Ascending aorta (tissue), 2 donors: Measurements from ENCODE around the gene TBC1D14. TPM values are rescaled to one million over a fixed set of nuclear protein-coding genes. Genes with fewer than 3 reads are reported as not detected.

Experiments used
- DNase-seq, 2 donors: peaks; one replicate each; pipeline ENCODE4 v3.0.0-alpha.2; 2019; ENCODE audit warnings: low spot score in 2 of 2
- H3K27ac ChIP-seq, 2 donors: fragments of 200-600 bp; sonication (generic); one replicate each; pipeline ENCODE4 v1.5.1; 2016 to 2017; ENCODE audit warnings: mild to moderate bottlenecking in 1 of 2
- H3K27me3 ChIP-seq: fragments of 200-600 bp; sonication (generic); one replicate; pipeline ENCODE4 v1.5.1; 2017
- H3K36me3 ChIP-seq, 2 donors: fragments of 200-600 bp; sonication (generic); one replicate each; pipeline ENCODE4 v1.5.1; 2016
- H3K4me1 ChIP-seq, 2 donors: fragments of 200-600 bp; sonication (generic); one replicate each; pipeline ENCODE4 v1.5.1; 2016 to 2017; ENCODE audit warnings: mild to moderate bottlenecking in 1 of 2
- H3K4me3 ChIP-seq, 2 donors: fragments of 200-600 bp; sonication (generic); one replicate each; pipeline ENCODE4 v1.5.1; 2016 to 2017; ENCODE audit warnings: mild to moderate bottlenecking in 1 of 2
- H3K9me3 ChIP-seq, 2 donors: fragments of 200-600 bp; sonication (generic); one replicate each; pipeline ENCODE4 v1.5.1; 2016
- CTCF ChIP-seq, 3 experiments: fragments of 200-600 bp in 2 of 3; fragments of 450-650 bp in 1 of 3; sonication (generic) in 2 of 3; IDR thresholded peaks; one replicate each; pipeline ENCODE4 v1.5.1; 2016 to 2019; ENCODE audit warnings: antibody characterized with exemption in 3 of 3, mild to moderate bottlenecking in 1 of 3, moderate library complexity in 1 of 3
- intact Hi-C: fragments of 100-400 bp; cut with DNase I; formaldehyde crosslinking; loops from one replicate; pipeline ENCODE4 v1.15.1; 2023
- total RNA-seq: library from RNA; depleted of rRNA; stranded (reverse); fragments of >200 nt; gene quantifications from one replicate; pipeline ENCODE4 v1.1.0, GENCODE V29; 2016

TBC1D14 gene
- total RNA-seq, 1 donor from 2014 or later: 26.4 TPM

DNA sequence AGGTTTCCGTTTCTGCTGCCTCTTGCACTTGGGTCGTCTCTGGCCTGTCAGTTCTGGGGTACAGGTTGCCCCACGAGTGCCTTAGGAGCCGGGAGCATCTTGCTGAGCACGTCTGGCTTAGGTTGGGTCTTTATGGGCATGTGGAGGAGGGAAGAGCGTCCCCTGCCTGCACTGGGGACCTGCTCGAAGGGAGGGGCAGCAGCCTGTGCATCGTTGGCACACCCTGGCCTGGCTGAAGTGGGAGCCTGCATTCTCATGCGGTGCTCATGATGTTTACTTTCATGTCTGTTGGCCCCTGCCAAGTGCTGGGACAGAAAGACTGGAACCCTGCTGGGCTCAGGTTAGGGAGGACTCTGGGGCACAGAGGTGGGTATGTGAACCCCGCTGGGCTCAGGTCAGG lies 109.7 kb downstream of the TBC1D14 start:
- no peaks in the 10 kb centered on the region for H3K27me3 ChIP-seq
- no peak overlapping the region for H3K27ac ChIP-seq
- no peaks in the 10 kb centered on the region for H3K4me1 ChIP-seq
- intact Hi-C loops: no loop called here
- H3K36me3 ChIP-seq: peaks cover 55 to 76% of the 10 kb centered on the region in 2 donors
- TF ChIP-seq CTCF (IDR thresholded peaks at IDR 0.05): no peak
- no peaks in the 10 kb centered on the region for H3K9me3 ChIP-seq
- no peak overlapping the region for H3K4me3 ChIP-seq
- no peak for DNase-seq

GRCh38 chr4:7020290-7020689 lies 110.7 kb downstream of the TBC1D14 start:
- Histone ChIP-seq H3K27ac (no peak overlapping the region), H3K4me1 (no peaks in the 10 kb centered on the region), H3K9me3 (no peaks in the 10 kb centered on the region), H3K4me3 (no peak overlapping the region), H3K27me3 (no peaks in the 10 kb centered on the region), H3K36me3 (peaks cover 59 to 76% of the 10 kb centered on the region in 2 donors)
- DNase-seq: no peak
- no peak for TF ChIP-seq CTCF (IDR thresholded peaks at IDR 0.05)
- intact Hi-C loops: no loop called here

DNA sequence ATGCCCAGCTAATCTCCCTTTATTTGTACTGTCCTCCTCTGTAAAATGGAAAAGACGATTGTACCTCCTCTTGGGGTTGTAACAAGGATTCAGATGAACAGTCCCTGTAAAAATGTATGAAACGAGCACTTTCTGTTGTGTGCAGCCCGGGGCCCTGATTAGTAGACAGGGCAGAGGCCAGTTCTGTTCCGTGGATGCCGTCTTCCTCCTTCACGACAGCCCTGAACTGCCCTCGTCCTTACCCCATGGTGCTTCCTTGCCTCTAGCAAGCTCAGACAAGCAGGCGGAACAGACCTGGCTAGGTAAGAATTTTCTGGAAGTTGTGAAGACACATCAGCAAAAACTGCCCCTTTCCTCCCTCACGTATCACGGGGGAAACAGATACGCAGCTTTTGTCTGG lies 111.2 kb downstream of the TBC1D14 start:
- no peaks in the 10 kb centered on the region for H3K27me3 ChIP-seq

GRCh38 chr4:7021355-7021754 lies 111.7 kb downstream of the TBC1D14 start:
- H3K4me3 ChIP-seq: no peak overlapping the region
- intact Hi-C loops: no loop called here
- no peak overlapping the region for H3K27ac ChIP-seq
- no peak for TF ChIP-seq CTCF (IDR thresholded peaks at IDR 0.05)
- H3K4me1 ChIP-seq: no peaks in the 10 kb centered on the region
- H3K9me3 ChIP-seq: no peaks in the 10 kb centered on the region
- DNase-seq: no peak
- peaks cover 54 to 75% of the 10 kb centered on the region in 2 donors for H3K36me3 ChIP-seq
- H3K27me3 ChIP-seq: no peaks in the 10 kb centered on the region

More for the DNA sequence above, 111.2 kb downstream of the TBC1D14 start:
- no peak for DNase-seq
- no peaks in the 10 kb centered on the region for H3K4me1 ChIP-seq
- no peaks in the 10 kb centered on the region for H3K9me3 ChIP-seq
- H3K36me3 ChIP-seq: peaks cover 59 to 76% of the 10 kb centered on the region in 2 donors
- no peak for TF ChIP-seq CTCF (IDR thresholded peaks at IDR 0.05)
- H3K4me3 ChIP-seq: no peak overlapping the region
- intact Hi-C loops: no loop called here
- no peak overlapping the region for H3K27ac ChIP-seq

DNA sequence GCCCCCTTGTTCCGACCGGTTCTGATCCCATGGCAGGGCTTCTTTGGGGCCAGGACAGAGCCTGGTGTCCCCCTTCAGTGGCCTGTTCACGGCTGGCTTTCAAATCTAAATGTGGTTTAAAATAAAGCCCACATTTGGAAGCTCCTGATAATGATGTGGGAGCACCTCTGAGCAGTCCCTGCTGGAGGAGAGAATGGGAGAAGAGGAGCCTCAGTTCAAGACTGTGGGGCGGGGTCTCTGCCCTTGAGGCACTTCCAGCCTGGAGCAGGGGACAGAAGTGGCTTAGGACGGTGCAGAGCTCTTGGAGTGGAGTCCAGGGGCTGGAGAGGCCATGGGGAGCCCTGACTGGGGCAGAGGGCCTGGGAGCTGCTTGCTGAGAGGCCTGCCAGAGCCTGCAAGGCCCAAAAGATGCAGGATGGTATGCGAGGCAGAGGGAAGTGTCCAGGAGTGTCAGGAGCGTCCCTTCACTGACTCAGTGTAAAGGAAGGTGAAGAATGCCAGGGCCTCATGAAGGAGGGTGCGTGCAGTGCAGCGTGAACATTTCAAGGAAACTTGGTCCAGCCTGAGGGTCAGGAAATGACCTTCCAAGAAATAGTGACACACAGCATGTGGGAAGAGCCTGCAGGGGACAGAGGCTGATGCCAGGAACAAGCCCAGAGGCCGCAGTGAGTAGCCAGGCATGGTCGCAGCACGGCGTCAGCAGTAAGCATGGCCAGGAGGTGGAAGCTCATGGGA lies 112.5 kb downstream of the TBC1D14 start:
- no peak for DNase-seq
- H3K27ac ChIP-seq: no peak overlapping the region
- intact Hi-C loops: no loop called here
- H3K4me1 ChIP-seq: no peaks in the 10 kb centered on the region
- H3K9me3 ChIP-seq: no peaks in the 10 kb centered on the region
- H3K4me3 ChIP-seq: no peak overlapping the region
- peaks cover 53 to 76% of the 10 kb centered on the region in 2 donors for H3K36me3 ChIP-seq
- TF ChIP-seq CTCF (IDR thresholded peaks at IDR 0.05): no peak
- no peaks in the 10 kb centered on the region for H3K27me3 ChIP-seq
